Right lobe of liver (tissue), 6 donors: ENCODE data around the gene NBPF8. TPM values are rescaled to one million over a fixed set of nuclear protein-coding genes. Genes with fewer than 3 reads are reported as not detected.
A peak's percentile ranks its signal among the peaks of the same experiment; 100 is the strongest.
"Not testable (repeated sequence)": the region's sequence is repeated elsewhere in the genome, so short reads cannot be mapped to it uniquely, and the experiment has no call there.

Experiments used
- ATAC-seq, 4 donors: fragments of 200-7000 bp; cut with Tn5 transposase; one replicate each; pipeline ENCODE4 v1.9.1; 2020; ENCODE audit warnings: mild to moderate bottlenecking in 4 of 4, moderate library complexity in 4 of 4
- DNase-seq, 3 donors: peaks; one replicate each; pipeline ENCODE4 v3.0.0-alpha.2; 2020
- H3K27ac ChIP-seq, 3 donors: fragments of 200-600 bp; one replicate each; pipeline ENCODE4 v1.8.0; 2022
- H3K27me3 ChIP-seq, 2 donors: fragments of 200-600 bp; one replicate each; pipeline ENCODE4 v1.8.0; 2022
- H3K36me3 ChIP-seq, 4 donors: fragments of 200-600 bp; sonication (generic) in 1 of 4; one replicate each; pipeline versions ENCODE4 v1.5.1 to v1.8.0; 2017 to 2022; ENCODE audit warnings: control low read depth in 1 of 4
- H3K4me1 ChIP-seq, 4 donors: fragments of 200-600 bp; sonication (generic) in 1 of 4; one replicate each; pipeline versions ENCODE4 v1.5.1 to v1.8.0; 2017 to 2022; ENCODE audit warnings: control low read depth in 1 of 4
- H3K4me3 ChIP-seq, 3 donors: fragments of 200-600 bp; one replicate each; pipeline ENCODE4 v1.8.0; 2022
- H3K9me3 ChIP-seq, 4 donors: fragments of 200-600 bp; sonication (generic) in 1 of 4; one replicate each; pipeline versions ENCODE4 v1.5.1 to v1.8.0; 2017 to 2022; ENCODE audit warnings: control low read depth in 1 of 4
- CTCF ChIP-seq, 4 donors: fragments of 200-600 bp in 3 of 4; fragments of 450-650 bp in 1 of 4; IDR thresholded peaks; one replicate each; pipeline versions ENCODE4 v1.5.1 to v1.8.0; 2016 to 2022; ENCODE audit warnings: antibody characterized with exemption in 4 of 4, mild to moderate bottlenecking in 2 of 4
- WGBS: methylation state at CpG from one replicate; pipeline ENCODE4 v1.1.6; 2018; ENCODE audit warnings: low coverage, low lambda C conversion rate; ENCODE audit not compliant: insufficient coverage; ENCODE audit errors: missing lambda C conversion rate; 5-methylcytosine and 5-hydroxymethylcytosine counted together
- intact Hi-C, 2 donors: fragments of 100-400 bp; cut with DNase I; formaldehyde crosslinking; loops; one replicate each; pipeline versions ENCODE4 v1.11.2 to v1.14.1; 2022
- long read RNA-seq: library from polyadenylated mRNA; unstranded; transcript quantifications from one replicate; pipeline ENCODE4 v2.0.0, GENCODE V29; 2019
- total RNA-seq, 6 experiments: library from RNA; depleted of rRNA in 2 of 6; stranded (reverse); fragments of >200 nt in 2 of 6; fragmentation: NEBNext Ultra II Directional in 3 of 6; extraction: Animal tissue kit (Norgen Biotek cat#: 25700) in 3 of 6; gene quantifications; one replicate each; pipeline versions ENCODE4 v1.1.0 to v1.2.4, GENCODE V29; 2016 to 2023
- donor health status: DM: no; HTN: yes; CAD: no.
- donor health status: DM: no; HTN: no; CAD: no.
- donor health status: DM: no; HTN: no; CAD: no.
- donor health status: DM: no; HTN: yes; CAD: no.
- donor health status: DM: no; HTN: yes; CAD: no.

Gene NBPF8, protein sequence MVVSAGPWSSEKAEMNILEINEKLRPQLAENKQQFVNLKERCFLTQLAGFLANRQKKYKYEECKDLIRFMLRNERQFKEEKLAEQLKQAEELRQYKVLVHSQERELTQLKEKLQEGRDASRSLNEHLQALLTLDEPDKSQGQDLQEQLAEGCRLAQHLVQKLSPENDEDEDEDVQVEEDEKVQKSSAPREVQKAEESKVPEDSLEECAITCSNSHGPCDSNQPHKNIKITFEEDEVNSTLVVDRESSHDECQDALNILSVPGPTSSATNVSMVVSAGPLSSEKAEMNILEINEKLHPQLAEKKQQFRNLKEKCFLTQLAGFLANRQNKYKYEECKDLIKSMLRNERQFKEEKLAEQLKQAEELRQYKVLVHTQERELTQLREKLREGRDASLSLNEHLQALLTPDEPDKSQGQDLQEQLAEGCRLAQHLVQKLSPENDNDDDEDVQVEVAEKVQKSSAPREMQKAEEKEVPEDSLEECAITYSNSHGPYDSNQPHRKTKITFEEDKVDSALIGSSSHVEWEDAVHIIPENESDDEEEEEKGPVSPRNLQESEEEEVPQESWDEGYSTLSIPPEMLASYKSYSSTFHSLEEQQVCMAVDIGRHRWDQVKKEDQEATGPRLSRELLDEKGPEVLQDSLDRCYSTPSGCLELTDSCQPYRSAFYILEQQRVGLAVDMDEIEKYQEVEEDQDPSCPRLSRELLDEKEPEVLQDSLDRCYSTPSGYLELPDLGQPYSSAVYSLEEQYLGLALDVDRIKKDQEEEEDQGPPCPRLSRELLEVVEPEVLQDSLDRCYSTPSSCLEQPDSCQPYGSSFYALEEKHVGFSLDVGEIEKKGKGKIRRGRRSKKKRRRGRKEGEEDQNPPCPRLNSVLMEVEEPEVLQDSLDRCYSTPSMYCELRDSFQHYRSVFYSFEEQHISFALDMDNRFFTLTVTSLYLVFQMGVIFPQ
- total RNA-seq: 10 to 100 TPM in 4 of 6 experiments, 1 to 10 TPM in 2; 6.0 to 21.0 (median 12.1) TPM
- long read RNA-seq, partial matches to known transcripts: 2 of 8 reads
- long read RNA-seq, other reads (novel, unspliced or antisense): 6 of 8 reads

- WGBS: no CpG with 5 or more reads among the region's 64 CpGs
- ATAC-seq: peak; percentile 91 to 99 (median 96)
- H3K27me3 ChIP-seq, H3K9me3 ChIP-seq, intact Hi-C loops, H3K4me1 ChIP-seq, H3K36me3 ChIP-seq: not testable (repeated sequence)
- peak within 1 kb of the TSS; percentile 79 to 90 (median 82) for H3K27ac ChIP-seq
- DNase-seq: peak; percentile 73 to 83 (median 78)
- peak within 1 kb of the TSS; percentile 32 to 59 (median 57) for H3K4me3 ChIP-seq
These were observed at the start of gene NBPF8 for GRCh38 chr1:120414911-120415480. TSS of gene NBPF8 (plus strand) at chr1:120415035. CDS start at chr1:120436523, 21,488 bp downstream.

DNA sequence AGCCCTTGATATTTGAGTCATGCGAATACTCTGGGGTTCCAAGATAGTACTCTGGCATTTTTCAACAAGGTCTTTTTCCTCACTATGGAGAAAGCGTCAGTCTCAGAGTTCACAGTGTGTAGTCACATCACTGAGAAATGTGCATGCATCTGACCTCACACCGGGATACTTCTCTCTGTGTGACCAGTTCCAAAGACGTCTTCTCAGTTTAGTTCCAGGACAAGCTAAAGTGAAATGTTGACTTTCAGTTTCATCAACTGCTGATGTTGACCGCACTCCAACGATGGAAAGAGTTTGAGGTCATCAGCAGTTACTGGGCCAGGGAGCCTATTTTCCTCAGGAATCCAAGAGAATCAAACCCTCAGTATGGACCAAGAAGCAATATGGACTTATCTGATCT lies 47.1 kb upstream of the NBPF8 start:
- H3K36me3 ChIP-seq, DNase-seq, intact Hi-C loops, H3K27ac ChIP-seq, H3K27me3 ChIP-seq, ATAC-seq, H3K4me3 ChIP-seq, H3K4me1 ChIP-seq, H3K9me3 ChIP-seq: not testable (repeated sequence)
- WGBS: 78% methylated on average over 4 of the region's 6 CpGs

GRCh38 chr1:120386651-120387050 lies 28.2 kb upstream of the NBPF8 start:
- not testable (repeated sequence) for ATAC-seq, DNase-seq
- WGBS: 96% methylated on average over 3 of the region's 5 CpGs

DNA sequence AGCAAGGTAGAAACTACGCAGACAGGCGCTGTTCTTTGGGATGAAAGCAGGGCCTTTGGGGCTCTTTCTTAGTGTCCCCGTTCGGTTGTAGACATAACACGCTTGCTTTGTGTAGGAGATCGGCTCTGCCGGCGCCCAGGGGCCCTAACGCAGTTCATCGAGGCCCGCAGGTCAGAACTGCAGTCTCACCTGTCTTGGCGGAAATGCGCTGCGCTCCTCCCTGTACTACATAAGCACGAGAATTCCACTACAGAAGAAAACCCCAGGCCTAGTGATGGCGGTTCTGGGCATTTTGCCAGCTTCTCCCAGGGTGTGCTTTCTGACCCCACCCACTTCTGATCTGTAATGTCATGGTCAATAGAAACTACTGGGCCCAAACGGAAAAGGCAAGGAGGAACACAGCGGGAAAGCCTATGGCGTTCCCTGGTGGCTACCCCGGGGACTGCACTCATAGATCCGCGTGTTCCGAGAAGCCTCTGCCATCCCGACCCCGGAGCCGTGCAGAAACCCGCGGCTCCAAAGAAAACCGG lies 26.2 kb upstream of the NBPF8 start:
- H3K27me3 ChIP-seq, intact Hi-C loops, H3K9me3 ChIP-seq, ATAC-seq, H3K27ac ChIP-seq, H3K4me3 ChIP-seq, H3K36me3 ChIP-seq, DNase-seq, H3K4me1 ChIP-seq: not testable (repeated sequence)
- peak in 2 of 4 donors; percentile 11 to 20 for TF ChIP-seq CTCF (IDR thresholded peaks at IDR 0.05)
- WGBS: 20% methylated on average over 4 of the region's 29 CpGs

More at GRCh38 chr1:120386651-120387050, 28.2 kb upstream of the NBPF8 start:
- H3K27me3 ChIP-seq, H3K27ac ChIP-seq, H3K9me3 ChIP-seq, intact Hi-C loops, H3K4me1 ChIP-seq, H3K4me3 ChIP-seq, H3K36me3 ChIP-seq: not testable (repeated sequence)

- intact Hi-C loops, ATAC-seq, H3K27me3 ChIP-seq, H3K4me1 ChIP-seq, H3K9me3 ChIP-seq, H3K36me3 ChIP-seq, DNase-seq, H3K27ac ChIP-seq, H3K4me3 ChIP-seq: not testable (repeated sequence)
- 60% methylated on average over 4 of the region's 4 CpGs for WGBS
These were observed 23.5 kb upstream of the NBPF8 start for GRCh38 chr1:120391365-120391764.
